ENCODE data around the gene PDLIM4.

The PDLIM4 gene

GRCh38 chr5:132267931-132268768 is 10.7 kb downstream of the PDLIM4 start:
- Histone ChIP-seq H3K36me3 (ENCODE audit: control insufficient read depth, insufficient read depth, low read length) (no peaks in the 10 kb centered on the region), H3K27ac (ENCODE audit: low read depth, low read length) (no peak overlapping the region), H3K27me3 (ENCODE audit: control insufficient read depth, insufficient read depth, low read length) (no peaks in the 10 kb centered on the region), H3K9me3 (ENCODE audit: control insufficient read depth, insufficient read depth, low read depth, low read length) (no peaks in the 10 kb centered on the region), H3K9ac (ENCODE audit: low read length) (no peak overlapping the region), H3K4me3 (ENCODE audit: low read depth, low read length) (no peak overlapping the region), H3K4me1 (ENCODE audit: control insufficient read depth, insufficient read depth, low read length) (peaks cover 17% of the 10 kb centered on the region; the same call in 1 of the 2 replicates)

- no peak overlapping the region for H3K4me3 ChIP-seq (ENCODE audit: low read depth, low read length)
- H3K27me3 ChIP-seq (ENCODE audit: control insufficient read depth, insufficient read depth, low read length), result no peaks in the 10 kb centered on the region
- no peak overlapping the region for H3K9ac ChIP-seq (ENCODE audit: low read length)
- H3K4me1 ChIP-seq (ENCODE audit: control insufficient read depth, insufficient read depth, low read length), result peaks cover 17% of the 10 kb centered on the region; the same call in 1 of the 2 replicates
- H3K27ac ChIP-seq (ENCODE audit: low read depth, low read length), result no peak overlapping the region
- H3K9me3 ChIP-seq (ENCODE audit: control insufficient read depth, insufficient read depth, low read depth, low read length), result no peaks in the 10 kb centered on the region
- no peaks in the 10 kb centered on the region for H3K36me3 ChIP-seq (ENCODE audit: control insufficient read depth, insufficient read depth, low read length)
Measured at GRCh38 chr5:132268769-132269551, 11.5 kb downstream of the PDLIM4 start.

- Histone ChIP-seq H3K9ac (ENCODE audit: low read length) (no peak overlapping the region), H3K27ac (ENCODE audit: low read depth, low read length) (no peak overlapping the region), H3K36me3 (ENCODE audit: control insufficient read depth, insufficient read depth, low read length) (no peaks in the 10 kb centered on the region), H3K4me1 (ENCODE audit: control insufficient read depth, insufficient read depth, low read length) (peaks cover 17% of the 10 kb centered on the region; the same call in 1 of the 2 replicates), H3K9me3 (ENCODE audit: control insufficient read depth, insufficient read depth, low read depth, low read length) (no peaks in the 10 kb centered on the region), H3K27me3 (ENCODE audit: control insufficient read depth, insufficient read depth, low read length) (no peaks in the 10 kb centered on the region), H3K4me3 (ENCODE audit: low read depth, low read length) (no peak overlapping the region)
Measured at GRCh38 chr5:132269635-132270334, 12.3 kb downstream of the PDLIM4 start.

GRCh38 chr5:132270335-132270665 is 12.8 kb downstream of the PDLIM4 start:
- H3K4me1 ChIP-seq (ENCODE audit: control insufficient read depth, insufficient read depth, low read length), result peaks cover 17% of the 10 kb centered on the region; the same call in 1 of the 2 replicates
- no peak overlapping the region for H3K9ac ChIP-seq (ENCODE audit: low read length)
- no peaks in the 10 kb centered on the region for H3K27me3 ChIP-seq (ENCODE audit: control insufficient read depth, insufficient read depth, low read length)
- no peak overlapping the region for H3K27ac ChIP-seq (ENCODE audit: low read depth, low read length)
- H3K36me3 ChIP-seq (ENCODE audit: control insufficient read depth, insufficient read depth, low read length), result no peaks in the 10 kb centered on the region
- no peaks in the 10 kb centered on the region for H3K9me3 ChIP-seq (ENCODE audit: control insufficient read depth, insufficient read depth, low read depth, low read length)
- no peak overlapping the region for H3K4me3 ChIP-seq (ENCODE audit: low read depth, low read length)

- Histone ChIP-seq H3K4me3 (ENCODE audit: low read depth, low read length) (no peak overlapping the region), H3K9me3 (ENCODE audit: control insufficient read depth, insufficient read depth, low read depth, low read length) (no peaks in the 10 kb centered on the region), H3K4me1 (ENCODE audit: control insufficient read depth, insufficient read depth, low read length) (peaks cover 14% of the 10 kb centered on the region; the same call in 1 of the 2 replicates), H3K36me3 (ENCODE audit: control insufficient read depth, insufficient read depth, low read length) (no peaks in the 10 kb centered on the region), H3K27me3 (ENCODE audit: control insufficient read depth, insufficient read depth, low read length) (no peaks in the 10 kb centered on the region), H3K27ac (ENCODE audit: low read depth, low read length) (no peak overlapping the region), H3K9ac (ENCODE audit: low read length) (no peak overlapping the region)
Measured at GRCh38 chr5:132270706-132271105, 13.2 kb downstream of the PDLIM4 start.

GRCh38 chr5:132271251-132272246 is 14.1 kb downstream of the PDLIM4 start:
- no peak overlapping the region for H3K27ac ChIP-seq (ENCODE audit: low read depth, low read length)
- no peaks in the 10 kb centered on the region for H3K36me3 ChIP-seq (ENCODE audit: control insufficient read depth, insufficient read depth, low read length)
- no peaks in the 10 kb centered on the region for H3K9me3 ChIP-seq (ENCODE audit: control insufficient read depth, insufficient read depth, low read depth, low read length)
- peaks cover 8% of the 10 kb centered on the region; the same call in 1 of the 2 replicates for H3K4me1 ChIP-seq (ENCODE audit: control insufficient read depth, insufficient read depth, low read length)
- no peak overlapping the region for H3K4me3 ChIP-seq (ENCODE audit: low read depth, low read length)
- no peak overlapping the region for H3K9ac ChIP-seq (ENCODE audit: low read length)
- no peaks in the 10 kb centered on the region for H3K27me3 ChIP-seq (ENCODE audit: control insufficient read depth, insufficient read depth, low read length)

- Histone ChIP-seq H3K9ac (ENCODE audit: low read length) (no peak overlapping the region), H3K9me3 (ENCODE audit: control insufficient read depth, insufficient read depth, low read depth, low read length) (no peaks in the 10 kb centered on the region), H3K4me1 (ENCODE audit: control insufficient read depth, insufficient read depth, low read length) (peaks cover 8% of the 10 kb centered on the region; the same call in 1 of the 2 replicates), H3K27me3 (ENCODE audit: control insufficient read depth, insufficient read depth, low read length) (no peaks in the 10 kb centered on the region), H3K36me3 (ENCODE audit: control insufficient read depth, insufficient read depth, low read length) (no peaks in the 10 kb centered on the region), H3K4me3 (ENCODE audit: low read depth, low read length) (no peak overlapping the region), H3K27ac (ENCODE audit: low read depth, low read length) (no peak overlapping the region)
Measured at GRCh38 chr5:132272311-132273210, 15.1 kb downstream of the PDLIM4 start.

- Histone ChIP-seq H3K9ac (ENCODE audit: low read length) (no peak overlapping the region), H3K4me3 (ENCODE audit: low read depth, low read length) (no peak overlapping the region), H3K4me1 (ENCODE audit: control insufficient read depth, insufficient read depth, low read length) (peaks cover 17% of the 10 kb centered on the region), H3K36me3 (ENCODE audit: control insufficient read depth, insufficient read depth, low read length) (no peaks in the 10 kb centered on the region), H3K27ac (ENCODE audit: low read depth, low read length) (no peak overlapping the region), H3K9me3 (ENCODE audit: control insufficient read depth, insufficient read depth, low read depth, low read length) (no peaks in the 10 kb centered on the region), H3K27me3 (ENCODE audit: control insufficient read depth, insufficient read depth, low read length) (no peaks in the 10 kb centered on the region)
Measured at GRCh38 chr5:132273631-132274030, 16.1 kb downstream of the PDLIM4 start.

- Histone ChIP-seq H3K9ac (ENCODE audit: low read length) (no peak overlapping the region), H3K27ac (ENCODE audit: low read depth, low read length) (no peak overlapping the region), H3K9me3 (ENCODE audit: control insufficient read depth, insufficient read depth, low read depth, low read length) (no peaks in the 10 kb centered on the region), H3K4me3 (ENCODE audit: low read depth, low read length) (no peak overlapping the region), H3K36me3 (ENCODE audit: control insufficient read depth, insufficient read depth, low read length) (no peaks in the 10 kb centered on the region), H3K4me1 (ENCODE audit: control insufficient read depth, insufficient read depth, low read length) (peaks cover 15% of the 10 kb centered on the region), H3K27me3 (ENCODE audit: control insufficient read depth, insufficient read depth, low read length) (no peaks in the 10 kb centered on the region)
Measured at GRCh38 chr5:132274050-132274792, 16.7 kb downstream of the PDLIM4 start.
